Amygdala (tissue), 56 donors: ENCODE data around the gene FALEC.
A peak's percentile ranks its signal among the peaks of the same experiment; 100 is the strongest.
"Not testable (repeated sequence)": the region's sequence is repeated elsewhere in the genome, so short reads cannot be mapped to it uniquely, and the experiment has no call there.

Source experiments
- DNase-seq, 56 donors: peaks; one replicate each; lab custom pipeline; 2025; lab: John Stamatoyannopoulos, UW

The FALEC gene

GRCh38 chr1:150557065-150557600, 41.6 kb downstream of the FALEC start:
- DNase-seq: no peak

- DNase-seq: no peak
Observed at GRCh38 chr1:150557813-150558212, 42.3 kb downstream of the FALEC start.

- DNase-seq: no peak
Observed at GRCh38 chr1:150558303-150558704, 42.8 kb downstream of the FALEC start.

- DNase-seq: peak in 12 of 56 donors; percentile 6 to 59 (median 22)
Observed at GRCh38 chr1:150558761-150559655, 43.5 kb downstream of the FALEC start.

- no peak for DNase-seq
Observed at GRCh38 chr1:150559656-150560010, 44.1 kb downstream of the FALEC start.

GRCh38 chr1:150560011-150560438, 44.5 kb downstream of the FALEC start:
- peak in 37 of 56 donors; percentile 10 to 68 (median 35) for DNase-seq

GRCh38 chr1:150560576-150561253, 45.2 kb downstream of the FALEC start:
- DNase-seq: peak in 44 of 56 donors; percentile 46 to 88 (median 74)

- DNase-seq: peak in 52 of 56 donors; percentile 48 to 90 (median 76)
Observed at GRCh38 chr1:150561254-150561973, 45.9 kb downstream of the FALEC start.

GRCh38 chr1:150561974-150562445, 46.5 kb downstream of the FALEC start:
- DNase-seq: peak in 46 of 56 donors; percentile 17 to 75 (median 54)

- no peak for DNase-seq
Observed at GRCh38 chr1:150562446-150563339, 47.1 kb downstream of the FALEC start.

- DNase-seq: peak in 1 of 56 donors; percentile 14
Observed at GRCh38 chr1:150563340-150564038, 47.9 kb downstream of the FALEC start.

GRCh38 chr1:150564051-150564991, 48.8 kb downstream of the FALEC start:
- no peak for DNase-seq

GRCh38 chr1:150565240-150565991, 49.9 kb downstream of the FALEC start:
- DNase-seq: not testable (repeated sequence)

- no peak for DNase-seq
Observed at GRCh38 chr1:150566589-150567340, 51.2 kb downstream of the FALEC start.

- no peak for DNase-seq
Observed at GRCh38 chr1:150567341-150567716, 51.8 kb downstream of the FALEC start.
